ENCODE data around the gene DCAF6.

The DCAF6 gene

GRCh38 chr1:167957710-167958109 is 21.2 kb downstream of the DCAF6 start:
- TF ChIP-seq, protein P1, sequence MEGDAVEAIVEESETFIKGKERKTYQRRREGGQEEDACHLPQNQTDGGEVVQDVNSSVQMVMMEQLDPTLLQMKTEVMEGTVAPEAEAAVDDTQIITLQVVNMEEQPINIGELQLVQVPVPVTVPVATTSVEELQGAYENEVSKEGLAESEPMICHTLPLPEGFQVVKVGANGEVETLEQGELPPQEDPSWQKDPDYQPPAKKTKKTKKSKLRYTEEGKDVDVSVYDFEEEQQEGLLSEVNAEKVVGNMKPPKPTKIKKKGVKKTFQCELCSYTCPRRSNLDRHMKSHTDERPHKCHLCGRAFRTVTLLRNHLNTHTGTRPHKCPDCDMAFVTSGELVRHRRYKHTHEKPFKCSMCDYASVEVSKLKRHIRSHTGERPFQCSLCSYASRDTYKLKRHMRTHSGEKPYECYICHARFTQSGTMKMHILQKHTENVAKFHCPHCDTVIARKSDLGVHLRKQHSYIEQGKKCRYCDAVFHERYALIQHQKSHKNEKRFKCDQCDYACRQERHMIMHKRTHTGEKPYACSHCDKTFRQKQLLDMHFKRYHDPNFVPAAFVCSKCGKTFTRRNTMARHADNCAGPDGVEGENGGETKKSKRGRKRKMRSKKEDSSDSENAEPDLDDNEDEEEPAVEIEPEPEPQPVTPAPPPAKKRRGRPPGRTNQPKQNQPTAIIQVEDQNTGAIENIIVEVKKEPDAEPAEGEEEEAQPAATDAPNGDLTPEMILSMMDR (IDR thresholded peaks at IDR 0.05): no peak
- no peak for TF ChIP-seq ZFX (IDR thresholded peaks at IDR 0.05; ENCODE audit: borderline replicate concordance)

GRCh38 chr1:167964646-167965045 is 28.2 kb downstream of the DCAF6 start:
- no peak for TF ChIP-seq ZFX (IDR thresholded peaks at IDR 0.05; ENCODE audit: borderline replicate concordance)
- TF ChIP-seq, protein P1 (IDR thresholded peaks at IDR 0.05): no peak
- H3K27ac ChIP-seq: no peak overlapping the region

More at GRCh38 chr1:167957710-167958109, 21.2 kb downstream of the DCAF6 start:
- H3K27ac ChIP-seq: no peak overlapping the region

- TF ChIP-seq, protein P1 (IDR thresholded peaks at IDR 0.05): no peak
- TF ChIP-seq ZFX (IDR thresholded peaks at IDR 0.05; ENCODE audit: borderline replicate concordance): no peak
- H3K27ac ChIP-seq: no peak overlapping the region
These were observed 29.6 kb downstream of the DCAF6 start for GRCh38 chr1:167966050-167966449.

DNA sequence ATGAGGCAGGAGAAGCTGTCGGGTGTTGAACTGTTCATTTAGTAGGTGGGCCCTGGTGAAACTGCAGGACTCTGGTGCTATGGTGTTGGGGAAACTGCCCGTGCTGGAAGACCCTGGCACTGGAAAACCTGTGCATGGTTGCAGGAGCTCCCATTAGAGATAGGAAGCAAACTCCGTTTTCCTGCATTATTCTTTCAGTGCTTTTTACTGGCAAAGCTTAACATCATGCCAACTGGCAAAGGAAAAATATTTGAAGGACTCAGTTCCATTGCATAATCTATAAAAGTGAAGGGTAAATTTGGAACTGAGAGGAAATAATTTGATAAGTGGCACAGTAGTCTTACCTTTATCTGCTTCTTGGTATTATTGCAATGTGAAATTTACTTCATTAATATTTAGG is 32.1 kb downstream of the DCAF6 start:
- TF ChIP-seq ZFX (IDR thresholded peaks at IDR 0.05; ENCODE audit: borderline replicate concordance): no peak
- TF ChIP-seq, protein P1 (IDR thresholded peaks at IDR 0.05): no peak
- no peak overlapping the region for H3K27ac ChIP-seq

DNA sequence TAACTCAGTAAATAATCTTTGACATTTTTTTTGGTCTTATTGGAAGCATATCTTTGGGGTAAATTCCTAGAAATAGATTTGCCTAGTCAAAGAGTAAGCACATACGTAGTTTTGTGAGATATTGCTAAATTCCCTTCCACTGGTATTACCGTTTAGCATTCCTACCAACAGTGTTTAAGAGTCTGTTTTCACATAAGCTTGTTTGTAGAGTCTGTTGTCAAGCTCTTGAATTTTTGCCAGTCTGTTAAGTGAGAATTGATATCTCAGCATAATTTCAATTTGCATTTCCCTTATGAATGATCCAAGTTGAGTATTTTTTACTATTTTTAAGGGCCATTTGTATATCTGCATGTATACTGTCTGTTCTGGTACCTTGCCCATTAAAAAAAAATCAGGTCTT is 37.3 kb downstream of the DCAF6 start:
- H3K27ac ChIP-seq: no peak overlapping the region
- TF ChIP-seq, protein P1 (IDR thresholded peaks at IDR 0.05): no peak
- no peak for TF ChIP-seq ZFX (IDR thresholded peaks at IDR 0.05; ENCODE audit: borderline replicate concordance)

DNA sequence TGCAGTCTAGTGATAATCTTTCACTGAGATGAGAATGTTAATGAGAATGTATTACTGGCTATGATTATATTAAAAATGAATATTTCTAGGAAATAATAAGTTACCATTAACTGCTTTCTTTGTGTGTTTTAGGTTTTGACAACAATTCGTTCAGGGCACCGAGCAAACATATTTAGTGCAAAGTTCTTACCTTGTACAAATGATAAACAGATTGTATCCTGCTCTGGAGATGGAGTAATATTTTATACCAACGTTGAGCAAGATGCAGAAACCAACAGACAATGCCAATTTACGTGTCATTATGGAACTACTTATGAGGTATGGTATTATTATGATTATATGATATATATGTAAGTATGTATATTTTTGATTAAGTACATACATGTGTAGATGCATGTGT is 38.2 kb downstream of the DCAF6 start:
- TF ChIP-seq ZFX (IDR thresholded peaks at IDR 0.05; ENCODE audit: borderline replicate concordance): no peak
- TF ChIP-seq, protein P1 (IDR thresholded peaks at IDR 0.05): no peak
- H3K27ac ChIP-seq: no peak overlapping the region

DNA sequence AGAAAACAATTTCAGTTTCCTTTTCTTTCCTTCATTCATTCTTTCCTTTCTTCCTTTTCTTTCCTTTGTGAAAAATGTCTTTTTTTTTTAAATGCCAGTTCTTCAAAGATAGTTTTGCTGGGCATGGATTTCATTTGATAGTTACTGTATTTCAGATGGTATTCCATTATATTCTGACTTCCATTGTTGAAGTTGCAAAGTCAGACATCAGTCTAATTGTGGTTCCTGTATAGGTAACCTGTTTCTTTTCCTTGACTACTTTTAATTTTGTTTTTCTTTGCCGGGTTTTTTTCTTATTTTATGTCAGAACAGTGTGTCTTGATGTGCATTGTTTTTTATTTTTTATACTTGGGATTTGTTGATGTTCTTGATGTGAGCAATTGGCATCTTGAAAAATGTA is 40.8 kb downstream of the DCAF6 start:
- TF ChIP-seq, protein P1 (IDR thresholded peaks at IDR 0.05): no peak
- no peak for TF ChIP-seq ZFX (IDR thresholded peaks at IDR 0.05; ENCODE audit: borderline replicate concordance)
- no peak overlapping the region for H3K27ac ChIP-seq
